CD4-positive, alpha-beta T cell treated with Interleukin-2 at 100 ng/mL for 4 hours (primary cell): Measurements from ENCODE around the gene ATP1A3.
A peak's percentile ranks its signal among the peaks of the same experiment; 100 is the strongest.

ENCODE experiments used
- DNase-seq: peaks from one replicate; pipeline ENCODE4 v3.0.0-alpha.2; 2020; ENCODE audit warnings: low spot score

The ATP1A3 gene

DNA sequence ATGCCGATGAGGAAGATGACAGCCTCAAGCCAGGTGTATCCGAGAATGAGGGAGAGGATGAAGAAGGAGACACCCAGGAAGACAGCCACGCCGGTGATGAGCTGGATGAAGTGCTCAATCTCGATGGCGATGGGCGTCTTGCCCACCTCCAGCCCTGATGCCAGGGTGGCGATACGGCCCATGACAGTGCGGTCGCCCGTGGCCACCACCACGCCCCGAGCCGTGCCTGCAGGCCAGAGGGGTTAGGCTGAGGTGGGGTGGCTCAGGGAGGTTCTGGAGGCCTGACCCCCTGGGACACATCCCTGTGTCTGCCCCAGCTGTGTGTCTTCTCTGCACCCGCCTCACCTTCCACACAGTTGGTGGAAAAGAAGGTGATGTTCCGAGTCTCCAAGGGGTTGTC, 9.1 kb downstream of the ATP1A3 start:
- DNase-seq: no peak

DNA sequence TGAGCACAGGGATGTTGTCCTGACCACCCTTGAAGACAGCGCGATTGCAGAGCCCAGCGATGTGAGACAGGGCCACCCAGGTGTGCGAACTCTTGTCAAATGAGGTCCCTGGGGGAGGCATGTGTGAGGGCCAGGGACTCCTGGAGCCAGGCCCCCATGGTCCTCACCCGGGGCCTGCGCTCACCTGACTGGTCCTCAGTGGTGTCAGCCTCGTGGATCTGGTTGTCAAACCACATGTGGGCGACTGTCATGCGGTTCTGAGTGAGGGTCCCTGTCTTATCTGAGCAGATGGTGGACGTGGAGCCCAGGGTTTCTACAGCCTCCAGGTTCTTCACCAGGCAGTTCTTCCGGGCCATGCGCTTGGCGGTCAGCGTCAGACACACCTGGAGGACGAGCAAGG, 12.3 kb downstream of the ATP1A3 start:
- DNase-seq: no peak

DNA sequence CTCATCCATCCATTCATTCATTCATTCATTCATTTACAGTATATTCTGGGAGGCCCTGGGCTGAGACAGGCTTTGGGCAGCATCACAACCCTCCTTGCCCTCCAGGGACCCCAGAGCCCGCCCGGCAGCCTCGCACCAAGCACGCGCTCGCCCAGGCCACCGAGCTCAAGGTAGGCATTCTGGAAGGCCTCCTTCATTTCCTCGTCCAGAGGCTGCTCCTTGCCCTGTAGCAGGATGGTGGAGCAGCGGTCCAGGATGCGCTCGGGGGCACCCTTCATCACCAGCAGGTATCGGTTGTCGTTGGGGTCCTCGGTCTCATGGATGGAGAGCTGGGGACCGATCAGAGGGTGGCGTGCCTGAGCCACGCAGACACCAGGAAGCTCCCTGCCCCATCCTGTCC, 15.6 kb downstream of the ATP1A3 start:
- DNase-seq: no peak

DNA sequence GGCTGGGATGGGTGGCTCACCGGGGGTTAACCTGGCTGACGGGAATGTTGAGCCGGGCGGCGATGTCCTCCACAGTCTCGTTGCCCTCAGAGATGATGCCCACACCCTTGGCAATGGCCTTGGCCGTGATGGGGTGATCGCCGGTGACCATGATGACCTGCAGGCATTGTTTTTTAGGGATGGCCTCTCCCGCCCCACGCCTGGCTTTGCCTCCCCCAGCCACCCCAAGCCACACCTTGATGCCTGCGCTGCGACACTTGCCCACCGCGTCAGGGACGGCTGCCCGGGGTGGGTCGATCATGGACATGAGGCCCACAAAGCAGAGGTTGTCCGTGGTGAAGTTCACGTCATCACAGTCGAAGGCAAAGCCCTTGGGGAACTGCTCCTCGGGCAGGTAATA, 16.1 kb downstream of the ATP1A3 start:
- no peak for DNase-seq

DNA sequence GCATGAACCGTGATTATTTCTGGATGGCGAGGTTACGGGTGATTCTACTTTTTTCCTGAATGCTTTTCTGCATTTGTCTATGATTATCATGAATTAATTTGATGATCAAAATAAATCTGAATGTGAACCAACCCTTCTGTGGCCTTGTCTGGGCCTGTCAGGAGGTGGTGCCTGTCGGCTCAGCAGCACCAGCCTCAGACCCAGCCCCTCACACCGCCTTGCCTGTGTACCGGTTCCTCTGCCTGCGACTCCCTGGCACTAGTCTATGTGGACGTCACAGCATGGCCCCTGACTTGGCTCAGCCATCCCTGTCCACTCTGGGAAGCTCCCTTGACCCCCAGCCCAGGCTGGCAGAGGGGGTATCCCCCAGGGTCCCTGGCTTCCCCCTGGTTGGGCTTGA, 19.4 kb downstream of the ATP1A3 start:
- DNase-seq: no peak

DNA sequence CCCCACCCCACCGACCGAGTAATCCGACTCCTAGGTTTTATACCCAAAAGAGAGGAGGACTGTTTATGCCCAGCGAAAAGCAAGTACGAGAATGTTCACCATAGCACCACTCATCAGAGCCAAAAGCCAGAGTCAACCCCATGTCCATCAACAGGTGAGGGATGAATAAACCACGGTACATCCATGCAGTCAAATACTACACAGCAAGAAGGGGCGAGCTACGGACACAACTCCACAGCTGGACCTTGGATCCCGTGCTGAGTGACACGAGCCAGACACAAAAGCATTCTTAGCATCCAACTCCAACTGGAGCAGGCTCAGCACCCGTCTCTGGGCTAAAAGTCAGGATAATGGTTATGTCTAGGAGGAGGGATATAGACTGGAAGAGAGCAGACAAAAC, 22.7 kb downstream of the ATP1A3 start:
- no peak for DNase-seq

DNA sequence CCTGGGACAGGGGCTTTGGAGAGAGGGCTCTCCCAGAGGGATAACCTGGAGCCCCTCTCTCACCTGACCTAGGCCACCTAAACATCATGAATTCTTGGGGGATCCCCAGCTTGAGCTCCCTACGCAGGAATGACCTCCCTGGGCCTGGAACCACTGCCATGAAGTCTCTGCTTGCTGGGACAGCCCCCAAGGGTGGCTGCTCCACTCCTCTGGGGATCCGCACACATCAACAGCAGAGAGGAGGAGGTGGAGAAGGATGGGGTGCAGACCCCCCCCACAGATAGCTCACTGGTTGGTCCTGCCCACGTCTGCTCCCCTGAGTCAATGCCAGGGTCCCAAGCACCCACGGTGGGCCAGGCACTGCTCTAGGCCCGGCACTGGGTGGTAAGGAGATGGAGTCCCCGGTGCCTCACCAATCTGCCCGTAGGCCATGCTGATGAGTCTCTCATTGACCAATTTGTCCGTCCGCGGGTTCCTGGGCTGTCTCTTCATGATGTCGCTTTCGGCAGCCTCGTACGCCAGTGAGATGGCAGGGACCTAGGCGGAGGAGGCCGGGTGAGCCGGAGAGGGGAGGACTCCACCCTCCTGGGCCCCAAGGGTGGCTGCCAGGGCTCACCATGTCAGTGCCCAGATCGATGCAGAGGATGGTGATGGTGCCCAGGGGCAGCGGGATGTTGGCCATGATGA, 24.1 kb downstream of the ATP1A3 start:
- no peak for DNase-seq

DNA sequence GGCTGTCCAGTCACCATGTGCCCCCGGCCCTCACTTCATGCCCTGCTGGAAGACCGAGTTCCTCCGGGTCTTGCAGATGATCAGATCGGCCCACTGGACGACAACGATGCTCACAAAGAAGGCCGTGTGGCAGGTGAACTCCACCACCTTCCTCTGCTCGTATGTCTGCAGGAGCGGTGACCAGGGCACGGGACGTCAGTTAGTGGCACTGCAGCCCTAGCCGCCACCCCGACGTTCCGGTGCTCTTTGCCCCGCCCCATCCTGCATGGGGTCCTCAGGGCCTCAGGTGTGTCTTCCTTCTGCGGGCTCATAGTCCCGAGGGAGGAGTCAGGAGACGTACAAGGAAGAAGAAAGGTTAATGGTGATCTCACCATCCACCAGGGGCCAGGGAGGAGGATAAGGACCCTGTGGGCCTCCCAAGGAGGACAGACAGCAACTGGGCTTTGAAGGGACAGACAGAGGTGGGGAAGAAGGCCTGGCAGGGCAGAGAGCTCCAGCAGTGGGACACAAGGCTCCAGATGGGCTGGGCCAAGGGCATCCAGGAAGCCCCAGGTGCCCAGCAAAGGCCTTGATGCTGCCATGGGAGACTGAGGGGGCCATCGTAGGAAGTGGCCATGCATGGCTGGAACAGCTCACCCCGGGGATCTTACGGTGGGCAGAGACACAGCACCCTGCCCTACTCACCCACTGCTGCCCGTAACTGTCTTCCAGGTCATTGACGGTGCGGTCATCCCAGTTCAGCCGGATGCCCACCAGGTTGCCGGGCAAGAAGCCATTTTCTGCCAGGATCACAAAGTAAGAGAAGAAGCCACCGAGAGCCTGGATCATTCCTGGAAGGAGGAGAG, 25.1 kb downstream of the ATP1A3 start:
- DNase-seq: no peak

DNA sequence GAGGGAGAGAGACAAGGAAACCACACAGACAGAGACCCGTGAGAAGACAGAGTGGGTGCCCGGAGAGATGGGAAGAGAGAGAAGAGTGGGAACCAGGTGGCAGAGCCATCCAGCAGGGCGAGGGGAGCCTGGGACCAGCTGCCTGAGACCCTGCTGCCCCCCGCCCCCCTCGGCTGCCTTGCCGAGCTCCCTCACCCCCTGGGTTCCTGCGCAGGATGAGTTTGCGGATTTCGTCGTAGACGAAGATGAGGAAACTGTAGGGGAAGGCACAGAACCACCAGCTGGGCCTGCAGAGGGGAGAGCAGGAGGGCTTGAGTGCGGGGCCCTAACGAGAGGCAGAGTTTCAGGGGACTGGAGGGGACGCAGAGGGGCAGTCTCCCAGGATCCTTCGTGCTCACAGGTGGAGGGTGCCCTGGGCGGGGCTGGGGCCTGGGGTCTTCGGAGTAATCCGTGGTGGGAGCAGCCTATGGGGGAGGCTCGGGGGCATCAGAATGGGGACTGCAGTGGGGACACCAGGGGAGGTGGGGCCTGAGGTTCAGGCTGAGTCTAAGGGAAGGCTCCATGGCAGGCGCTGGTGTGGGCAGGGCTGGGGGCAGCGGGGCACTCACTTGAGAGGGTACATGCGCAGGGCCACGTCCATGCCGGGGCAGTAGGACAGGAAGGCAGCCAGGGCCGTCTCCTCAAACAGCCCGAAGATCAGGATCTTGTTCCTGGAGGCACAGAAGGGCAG, 26.8 kb downstream of the ATP1A3 start:
- no peak for DNase-seq

DNA sequence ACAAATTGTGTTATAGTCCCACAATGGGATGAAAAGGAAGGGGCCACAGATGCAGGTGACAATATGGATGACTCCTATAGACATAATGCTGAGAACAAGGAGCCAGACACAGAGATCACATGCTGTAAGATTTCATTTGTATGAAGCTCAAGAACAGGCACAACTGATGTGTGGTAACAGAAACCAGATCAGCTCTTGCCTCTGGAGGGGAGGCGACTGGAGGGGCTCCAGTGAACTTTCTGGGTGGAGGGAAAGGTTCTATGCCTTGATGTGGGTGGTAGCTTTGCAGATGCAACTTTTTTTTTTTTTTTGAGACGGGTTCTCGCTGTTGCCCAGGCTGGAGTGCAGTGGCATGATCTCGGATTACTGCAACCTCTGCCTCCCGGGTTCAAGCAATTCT, 28.9 kb downstream of the ATP1A3 start:
- DNase-seq: no peak

DNA sequence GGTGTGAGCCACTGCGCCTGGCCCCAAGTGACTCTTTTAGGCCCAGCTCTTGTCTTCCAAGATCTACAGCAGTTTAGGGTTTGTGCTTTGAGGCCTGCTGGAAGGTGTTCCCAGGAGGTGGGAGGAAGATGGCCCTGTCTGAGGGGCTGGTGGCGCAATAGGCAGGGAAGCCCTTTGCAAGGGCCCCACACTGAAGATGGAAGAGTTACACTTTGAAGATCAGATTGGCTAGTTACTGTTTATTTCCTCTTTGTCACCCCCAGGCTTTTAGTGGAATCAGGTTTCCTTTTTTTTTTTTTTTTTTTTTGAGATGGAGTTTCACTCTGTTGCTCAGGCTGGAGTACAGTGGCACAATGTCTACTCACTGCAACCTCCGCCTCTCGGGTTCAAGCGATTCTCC, 33.1 kb downstream of the ATP1A3 start:
- no peak for DNase-seq

DNA sequence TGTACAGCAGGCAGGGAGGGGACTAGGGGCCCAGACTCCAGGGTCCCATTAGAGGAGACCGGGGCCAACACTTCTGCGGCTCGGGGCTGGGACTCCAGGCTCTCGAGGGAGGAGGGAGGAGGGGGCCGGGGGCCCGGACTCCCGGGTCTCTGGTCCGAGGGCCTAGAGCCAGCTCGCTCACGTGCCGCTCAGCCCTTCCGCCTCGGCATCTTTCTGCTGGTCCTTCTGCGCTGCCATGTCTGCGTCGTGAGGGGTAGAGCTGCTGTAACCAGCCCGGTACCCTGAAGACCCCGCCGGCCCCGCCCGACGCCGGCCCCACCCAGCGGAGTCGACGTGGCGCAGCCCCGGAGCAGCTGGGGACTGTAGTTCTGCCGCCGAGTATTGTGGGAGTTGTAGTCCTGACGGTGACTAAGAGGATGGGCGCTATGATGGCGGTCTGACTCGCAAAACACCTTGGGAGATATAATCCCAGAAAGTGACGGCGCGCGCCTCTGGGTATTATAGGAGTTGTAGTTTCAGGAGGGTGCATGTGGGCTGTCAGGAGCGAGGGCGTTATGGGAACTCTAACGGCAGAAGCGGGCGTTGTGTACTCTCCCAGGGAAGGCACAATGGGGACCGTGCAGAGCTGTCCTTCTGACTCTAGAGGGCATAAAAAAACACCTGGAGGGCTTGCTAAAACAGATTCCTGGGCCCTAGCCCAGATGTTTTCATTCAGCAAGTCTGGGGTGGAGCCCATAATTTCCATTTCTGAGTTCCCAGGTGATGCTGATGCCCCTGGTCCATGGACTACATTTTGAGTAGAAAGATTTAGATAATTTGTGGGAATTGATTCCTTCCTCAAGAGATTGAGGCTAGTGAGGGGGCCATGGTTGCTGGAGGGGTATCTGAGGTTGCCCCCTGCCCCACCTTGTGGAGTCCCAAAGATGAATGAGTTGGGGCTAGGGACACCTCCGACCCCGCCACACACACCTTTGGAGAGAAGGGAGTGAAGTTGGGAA, 34.7 kb downstream of the ATP1A3 start, which contains the start of gene RABAC1:
TSS of gene RABAC1 (minus strand) at position 266 of the 998 bp plus-strand sequence. CDS start at position 237, 29 bp downstream.
- DNase-seq: peak; percentile 91

DNA sequence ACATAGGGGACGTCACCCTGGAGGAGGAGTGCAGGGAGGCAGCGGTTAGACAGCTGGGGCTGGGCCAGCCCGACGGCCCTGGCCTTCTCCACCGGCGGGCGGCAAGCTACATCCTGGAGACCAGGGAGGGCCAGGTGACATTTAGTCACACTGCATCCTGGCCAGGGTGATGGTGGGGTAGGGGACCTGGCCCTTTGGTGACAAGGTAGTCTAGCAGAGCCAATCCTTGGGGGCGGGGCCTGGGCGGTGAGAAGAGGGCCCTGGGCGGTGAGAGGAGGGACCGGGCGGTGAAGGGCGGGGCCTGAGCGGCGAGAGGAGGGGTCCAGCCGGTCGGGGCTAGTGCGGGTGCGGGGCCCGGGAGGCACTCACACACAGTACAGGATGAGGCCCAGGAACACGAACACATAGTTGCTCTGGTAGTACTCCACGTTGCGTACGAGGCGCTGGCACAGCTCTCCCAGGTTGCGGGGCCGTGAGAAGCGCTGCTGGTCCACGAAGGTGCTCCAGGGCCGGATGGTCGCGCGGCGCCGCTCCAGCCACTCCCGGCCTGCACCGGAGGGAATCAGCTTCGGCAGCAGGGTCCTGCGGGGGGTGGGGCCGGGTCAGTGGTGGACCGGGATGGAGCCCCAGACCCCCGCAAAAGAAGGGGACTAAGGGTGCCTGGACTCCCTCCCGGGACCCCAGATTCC, 35.5 kb downstream of the ATP1A3 start:
- peak; percentile 76 for DNase-seq

DNA sequence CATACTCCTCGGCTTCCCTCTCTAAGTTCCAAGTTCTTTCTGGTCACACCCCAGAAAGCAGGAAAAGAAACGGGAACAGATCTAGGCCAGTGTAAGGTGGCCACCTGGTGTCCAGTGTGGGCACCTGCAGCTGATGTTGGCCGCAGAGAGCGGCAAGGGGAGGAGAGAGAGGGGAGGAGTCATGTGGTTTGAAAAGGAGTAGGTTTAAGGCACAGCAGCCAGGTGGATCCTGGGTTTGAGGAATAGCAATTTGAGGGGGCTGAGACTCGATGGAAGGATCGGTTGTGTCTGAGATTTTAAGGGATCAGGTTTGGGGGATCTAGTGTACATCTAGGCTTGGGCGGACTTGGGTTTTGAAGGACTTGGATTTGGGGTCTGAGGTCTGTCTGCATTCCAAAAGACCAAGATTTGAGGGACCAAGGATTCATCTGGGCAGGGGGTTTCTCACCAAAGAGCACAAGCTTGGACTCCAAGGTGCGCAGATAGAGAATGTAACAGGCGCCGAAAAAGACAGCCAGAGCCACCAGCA, 36.1 kb downstream of the ATP1A3 start:
- peak; percentile 48 for DNase-seq

DNA sequence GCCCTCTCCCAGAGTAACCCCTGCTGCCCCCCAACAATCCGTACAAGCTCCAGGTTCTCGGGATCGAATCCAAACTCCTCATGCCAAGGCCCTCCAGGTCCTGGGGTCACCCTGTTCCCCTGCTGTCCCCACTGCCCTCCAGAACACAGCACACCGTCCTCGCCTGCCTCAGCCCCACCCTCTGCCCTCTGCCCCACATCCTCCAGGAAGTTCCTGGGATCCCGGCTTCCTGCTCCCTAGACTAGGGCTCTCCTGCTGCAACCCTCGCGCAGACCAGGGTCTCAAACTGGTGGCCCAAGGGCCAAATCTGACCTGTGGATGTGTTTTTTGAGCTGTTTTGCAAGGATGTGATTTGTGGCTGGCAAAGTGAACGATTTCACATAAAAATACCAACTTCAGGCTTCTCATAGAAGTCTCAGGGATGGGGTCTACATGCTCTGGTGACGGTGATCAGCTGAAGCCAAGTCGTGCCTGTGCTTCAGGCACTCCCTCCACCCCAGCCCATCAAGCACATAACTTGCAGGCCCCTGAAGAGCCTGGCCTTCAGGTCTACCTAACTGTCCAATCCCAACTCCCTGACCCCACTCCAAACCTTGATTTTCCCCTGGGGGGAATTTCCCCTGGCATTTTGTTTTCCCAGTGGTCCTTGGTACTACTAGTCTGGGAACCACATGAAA, 36.7 kb downstream of the ATP1A3 start:
- DNase-seq: no peak

DNA sequence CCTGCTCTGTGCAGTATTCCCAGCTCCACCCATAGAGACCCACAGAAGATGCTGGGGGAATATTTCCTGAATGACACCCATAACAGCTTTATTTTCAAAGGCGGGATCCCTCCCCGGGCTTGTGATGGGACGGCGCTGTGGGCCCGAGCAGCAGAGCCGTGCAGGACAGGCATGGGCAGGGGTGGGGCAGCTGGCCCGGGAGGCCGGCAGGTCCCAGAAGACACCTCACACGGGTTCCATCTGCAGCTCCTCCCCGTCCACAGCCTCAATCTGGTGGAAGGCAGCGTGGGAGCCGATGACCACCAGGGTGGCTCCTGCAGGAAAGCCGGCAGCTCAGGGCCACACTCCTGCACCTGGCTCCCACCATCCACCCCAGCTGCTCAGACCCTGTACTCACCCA, 37.4 kb downstream of the ATP1A3 start:
- no peak for DNase-seq

DNA sequence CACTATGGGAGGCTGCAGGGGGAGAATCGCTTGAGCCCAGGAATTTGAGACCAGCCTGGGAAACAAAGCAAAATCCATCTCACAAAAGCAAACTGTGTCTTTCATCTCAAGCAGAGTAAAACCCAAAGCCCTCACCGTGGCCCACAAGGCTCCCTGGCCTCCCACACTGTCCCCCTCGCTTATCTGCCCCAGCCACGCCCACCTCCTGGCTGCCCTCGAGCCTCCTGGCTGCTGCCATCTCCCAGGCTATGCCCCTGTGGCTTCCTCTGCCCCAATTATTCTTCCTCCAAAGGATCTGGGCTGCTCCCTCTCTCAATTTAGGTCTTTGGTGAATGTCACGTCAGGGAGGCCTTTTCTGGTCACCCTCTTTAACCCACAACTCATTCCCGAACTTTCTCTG, 38.5 kb downstream of the ATP1A3 start:
- DNase-seq: no peak

DNA sequence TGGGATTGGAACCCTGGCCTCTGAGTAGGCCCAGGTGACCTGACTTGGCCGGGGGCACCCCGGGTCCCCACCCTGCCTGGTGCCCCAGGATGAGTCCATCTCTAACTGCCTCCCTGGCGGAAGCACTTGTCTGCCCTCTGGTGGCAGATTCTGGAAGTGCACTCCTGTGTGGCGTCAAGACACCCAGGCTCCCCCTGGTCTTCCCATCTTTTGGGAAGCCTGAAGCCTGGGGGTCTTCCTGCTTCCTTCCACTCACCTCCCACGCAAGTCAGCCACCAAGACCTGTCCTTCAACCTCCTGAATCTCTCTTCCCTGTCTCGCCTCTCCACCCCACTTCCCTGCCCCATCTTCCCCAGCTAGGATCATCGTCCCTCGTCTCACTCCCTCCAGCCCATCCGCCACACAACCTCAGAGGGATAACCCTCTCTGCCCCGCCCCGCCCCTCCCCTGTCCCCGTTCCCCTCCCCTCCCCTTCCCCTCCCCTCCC, 42.3 kb downstream of the ATP1A3 start:
- peak; percentile 90 for DNase-seq

DNA sequence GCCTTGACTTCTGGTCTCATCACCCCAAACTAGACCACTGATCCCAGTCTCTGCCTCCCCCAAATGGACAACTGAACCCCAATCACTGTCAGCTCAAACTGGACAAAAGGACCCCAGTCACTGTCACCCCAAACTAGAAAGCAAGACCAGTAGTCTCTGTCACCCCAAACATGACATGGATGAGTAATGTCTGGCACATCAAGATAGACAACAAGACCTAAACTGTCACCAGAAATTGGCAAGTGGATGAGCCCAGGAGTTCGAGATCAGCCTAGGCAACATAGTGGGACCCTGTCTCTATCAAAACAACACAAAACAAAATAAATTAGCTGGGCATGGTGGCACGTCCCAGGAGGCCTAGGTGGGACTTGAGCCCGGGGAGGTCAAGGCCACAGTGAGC, 46.9 kb downstream of the ATP1A3 start:
- peak; percentile 43 for DNase-seq
